Fibroblast of mammary gland (primary cell): ENCODE results near the gene C11orf68.

ENCODE experiments used
- DNase-seq: peaks from one replicate; pipeline ENCODE4 v3.0.0-alpha.2; 2010; ENCODE audit warnings: low read depth
- H3K4me3 ChIP-seq: 2 replicates; pipeline ENCODE4 v1.5.1; 2011; ENCODE audit warnings: low read depth, mild to moderate bottlenecking, low read length, moderate library complexity; ENCODE audit not compliant: control insufficient read depth
- TF ChIP-seq, protein P1 (sequence below): conservative IDR thresholded peaks from 2 replicates; pipeline ENCODE4 v1.5.1; 2011; ENCODE audit warnings: low read depth, low read length, inconsistent platforms; ENCODE audit not compliant: control insufficient read depth, insufficient read depth

The C11orf68 gene

DNA sequence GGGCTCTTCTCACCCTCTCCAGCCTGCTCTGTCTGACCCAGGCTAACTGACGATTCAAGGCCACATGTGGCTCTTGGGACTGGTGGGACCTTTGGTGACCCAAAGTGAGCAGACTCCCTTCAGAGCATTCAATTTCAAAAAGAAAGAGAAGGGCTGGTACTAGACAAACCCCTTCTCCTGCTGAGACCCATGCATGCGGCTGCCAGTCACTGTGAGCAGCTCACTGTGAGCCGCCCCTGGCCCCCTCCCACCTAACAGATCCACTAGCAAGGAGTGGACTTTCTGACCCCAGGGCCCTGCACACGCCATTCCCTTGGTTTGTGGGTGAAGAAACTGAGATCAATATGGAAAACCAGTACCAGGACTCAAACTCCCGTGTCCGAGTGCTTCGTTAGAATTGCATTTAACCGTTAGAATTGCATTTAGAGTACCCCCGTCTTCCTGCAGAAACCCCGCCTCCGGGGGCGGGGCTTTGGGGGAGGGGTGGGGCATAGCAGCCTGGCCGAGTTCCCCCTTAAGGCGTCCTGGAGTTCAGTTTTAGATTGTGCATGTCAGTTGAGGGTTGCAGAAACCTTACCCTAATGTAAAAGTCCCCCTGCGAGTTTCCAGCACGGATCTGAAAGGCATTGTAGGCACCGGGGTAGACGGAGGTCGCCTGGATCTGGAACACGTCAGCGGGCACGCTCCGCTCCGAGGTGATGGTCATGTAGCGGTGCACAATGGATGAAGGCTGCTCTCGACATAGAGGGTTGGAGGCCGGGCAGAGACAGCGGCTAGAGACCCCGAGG is 51.4 kb downstream of the C11orf68 start:
- no peak overlapping the region for H3K4me3 ChIP-seq
- TF ChIP-seq, protein P1, sequence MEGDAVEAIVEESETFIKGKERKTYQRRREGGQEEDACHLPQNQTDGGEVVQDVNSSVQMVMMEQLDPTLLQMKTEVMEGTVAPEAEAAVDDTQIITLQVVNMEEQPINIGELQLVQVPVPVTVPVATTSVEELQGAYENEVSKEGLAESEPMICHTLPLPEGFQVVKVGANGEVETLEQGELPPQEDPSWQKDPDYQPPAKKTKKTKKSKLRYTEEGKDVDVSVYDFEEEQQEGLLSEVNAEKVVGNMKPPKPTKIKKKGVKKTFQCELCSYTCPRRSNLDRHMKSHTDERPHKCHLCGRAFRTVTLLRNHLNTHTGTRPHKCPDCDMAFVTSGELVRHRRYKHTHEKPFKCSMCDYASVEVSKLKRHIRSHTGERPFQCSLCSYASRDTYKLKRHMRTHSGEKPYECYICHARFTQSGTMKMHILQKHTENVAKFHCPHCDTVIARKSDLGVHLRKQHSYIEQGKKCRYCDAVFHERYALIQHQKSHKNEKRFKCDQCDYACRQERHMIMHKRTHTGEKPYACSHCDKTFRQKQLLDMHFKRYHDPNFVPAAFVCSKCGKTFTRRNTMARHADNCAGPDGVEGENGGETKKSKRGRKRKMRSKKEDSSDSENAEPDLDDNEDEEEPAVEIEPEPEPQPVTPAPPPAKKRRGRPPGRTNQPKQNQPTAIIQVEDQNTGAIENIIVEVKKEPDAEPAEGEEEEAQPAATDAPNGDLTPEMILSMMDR, result no peak
- no peak for DNase-seq
